HepG2 (cell line): ENCODE data around the gene RIPK1. TPM values are rescaled to one million over a fixed set of nuclear protein-coding genes. Genes with fewer than 3 reads are reported as not detected.

Source experiments
- CREB3 ChIP-seq: sonication (generic); formaldehyde crosslinking; IDR thresholded peaks from 2 replicates; pipeline ENCODE4 v1.5.0; 2020; ENCODE audit warnings: missing genetic modification reagents
- PITX1 ChIP-seq: sonication (generic); formaldehyde crosslinking; IDR thresholded peaks from 2 replicates; pipeline ENCODE4 v1.5.1; 2020; ENCODE audit warnings: mild to moderate bottlenecking, missing genetic modification reagents
- POLR2A ChIP-seq, 2 experiments: IDR thresholded peaks; 2 replicates each; pipeline ENCODE4 v1.6.1; 2011; ENCODE audit warnings: low read depth in 2 of 2, low read length in 2 of 2, mild to moderate bottlenecking in 1 of 2, moderate library complexity in 1 of 2; ENCODE audit not compliant: insufficient read depth in 1 of 2
- SOX5 ChIP-seq: IDR thresholded peaks from 2 replicates; pipeline ENCODE4 v1.6.1; 2016; ENCODE audit warnings: borderline replicate concordance
- TFAP4 ChIP-seq: sonication (generic); IDR thresholded peaks from 2 replicates; pipeline ENCODE4 v1.6.1; 2016; ENCODE audit warnings: low read depth, borderline replicate concordance
- ZBTB40 ChIP-seq, 2 experiments: fragments of 450-650 bp in 1 of 2; sonication (generic) in 1 of 2; formaldehyde crosslinking in 1 of 2; IDR thresholded peaks; 2 replicates each; pipeline versions ENCODE4 v1.6.1 to v1.8.0; 2016 to 2022; ENCODE audit warnings: antibody characterized with exemption in 1 of 2, mild to moderate bottlenecking in 1 of 2, missing genetic modification reagents in 1 of 2
- ZNF142 ChIP-seq: sonication (generic); formaldehyde crosslinking; IDR thresholded peaks from 2 replicates; pipeline ENCODE4 v1.4.0; 2020; ENCODE audit warnings: missing genetic modification reagents
- ZNF496 ChIP-seq: sonication (generic); formaldehyde crosslinking; IDR thresholded peaks from 2 replicates; pipeline ENCODE4 v1.8.1; 2023; ENCODE audit warnings: mild to moderate bottlenecking, moderate library complexity, missing genetic modification reagents; ENCODE audit not compliant: insufficient replicate concordance
- polyA plus RNA-seq, 8 experiments: library from polyadenylated mRNA; depleted of rRNA in 3 of 8; stranded (reverse) in 7 of 8; unstranded in 1 of 8; fragments of >200 nt; fragmentation: Illumina TruSeq in 4 of 8; extraction: Trizol in 4 of 8; gene quantifications; 2 replicates each; pipeline versions ENCODE4 v1.2.1 to v1.2.3, GENCODE V29; 2011 to 2016; ENCODE audit warnings: low read depth in 4 of 8, missing spikeins in 1 of 8, mixed read lengths in 1 of 8; ENCODE audit not compliant: insufficient read depth in 1 of 8
- total RNA-seq, 5 experiments: library from RNA; depleted of rRNA; stranded (reverse); fragments of >200 nt; fragmentation: Illumina TruSeq; extraction: Trizol; gene quantifications; 2 replicates each; pipeline ENCODE4 v1.2.3, GENCODE V29; 2016; ENCODE audit warnings: low read depth in 1 of 5

Gene RIPK1
- total and polyA plus RNA-seq, 2 of the 13 experiments (the other 11 are each of a cell fraction or from before 2014, with no cell fraction given): 9.0 to 10.3 TPM

GRCh38 chr6:3157131-3157933 is 89.0 kb downstream of the RIPK1 start, which contains the start of gene TUBB2A (continued):
- TF ChIP-seq ZNF142: peak; percentile 71; the same call in 1 of the 2 replicates
- peak; percentile 78 to 96 for TF ChIP-seq POLR2A (IDR thresholded peaks at IDR 0.05; ENCODE audit: insufficient read depth in 1 of 2, low read depth in 2 of 2, low read length in 2 of 2)
- TF ChIP-seq ZBTB40 (IDR thresholded peaks at IDR 0.05): no peak
- TF ChIP-seq ZBTB40 (CRISPR knock-in tag; IDR thresholded peaks at IDR 0.05): peak; percentile 31; the same call in 1 of the 2 replicates
- TF ChIP-seq ZNF496: no peak
- TF ChIP-seq CREB3: no peak
- no peak for TF ChIP-seq PITX1 (CRISPR knock-in tag)
- TF ChIP-seq SOX5 (CRISPR knock-in tag): peak; percentile 14; the same call in 1 of the 2 replicates
- TF ChIP-seq TFAP4: peak; percentile 7; the same call in 1 of the 2 replicates
